ENCODE results near the gene PSORS1C1.

- TF ChIP-seq CTCF (IDR thresholded peaks at IDR 0.05) (no peak), POLR2A (IDR thresholded peaks at IDR 0.05) (no peak)
These were observed 39.8 kb downstream of the PSORS1C1 start for GRCh38 chr6:31154436-31154835.
